ENCODE data around the gene SPAG8.

The SPAG8 gene

GRCh38 chr9:35771534-35771933 lies 40.5 kb downstream of the SPAG8 start:
- peak; percentile 84 for DNase-seq

- DNase-seq, result no peak
Observed at GRCh38 chr9:35771075-35771433, 41.0 kb downstream of the SPAG8 start.

- no peak for DNase-seq
Observed at GRCh38 chr9:35769763-35770162, 42.3 kb downstream of the SPAG8 start.

- DNase-seq, result no peak
Observed at GRCh38 chr9:35767458-35767857, 44.6 kb downstream of the SPAG8 start.

- DNase-seq, result no peak
Observed at GRCh38 chr9:35766997-35767396, 45.1 kb downstream of the SPAG8 start.

- DNase-seq, result no peak
Observed at GRCh38 chr9:35763803-35764202, 48.3 kb downstream of the SPAG8 start.

GRCh38 chr9:35763181-35763580 lies 48.9 kb downstream of the SPAG8 start:
- no peak for DNase-seq

GRCh38 chr9:35760651-35761050 lies 51.4 kb downstream of the SPAG8 start:
- no peak for DNase-seq

- DNase-seq, result no peak
Observed at GRCh38 chr9:35759795-35760194, 52.3 kb downstream of the SPAG8 start.

All from NCI-H1105 treated with DMSO at 0.1 percent for 48 hours (cell line).